HepG2 (cell line): ENCODE results near the gene B4GALT3.

Experiments
- ATF3 ChIP-seq: sonication (generic); formaldehyde crosslinking; IDR thresholded peaks from 2 replicates; pipeline ENCODE4 v1.4.0; 2020; ENCODE audit warnings: missing genetic modification reagents
- CTCF ChIP-seq: sonication (generic); formaldehyde crosslinking; IDR thresholded peaks from 2 replicates; pipeline ENCODE4 v1.5.0; 2020; ENCODE audit warnings: mild to moderate bottlenecking, missing genetic modification reagents, moderate library complexity
- EP300 ChIP-seq, 3 experiments: sonication (generic) in 1 of 3; formaldehyde crosslinking in 1 of 3; IDR thresholded peaks; 2 replicates each; pipeline versions ENCODE4 v1.5.1 to v1.6.1; 2011 to 2020; ENCODE audit warnings: low read depth in 2 of 3, low read length in 2 of 3, borderline replicate concordance in 1 of 3, improper control_type of control experiment in 1 of 3, mild to moderate bottlenecking in 1 of 3, missing genetic modification reagents in 1 of 3, moderate library complexity in 1 of 3
- HNF1B ChIP-seq: sonication (generic); formaldehyde crosslinking; IDR thresholded peaks from 2 replicates; pipeline ENCODE4 v1.5.1; 2020; ENCODE audit warnings: mild to moderate bottlenecking, moderate library complexity, missing genetic modification reagents
- HNRNPL ChIP-seq: fragments of 200-400 bp; formaldehyde crosslinking; IDR thresholded peaks from 2 replicates; pipeline ENCODE4 v1.6.1; 2017; ENCODE audit warnings: mild to moderate bottlenecking, low read depth, low read length
- MED1 ChIP-seq: sonication (generic); formaldehyde crosslinking; IDR thresholded peaks from 2 replicates; pipeline ENCODE4 v1.4.0; 2020; ENCODE audit warnings: missing genetic modification reagents
- MXD3 ChIP-seq: IDR thresholded peaks from 2 replicates; pipeline ENCODE4 v1.6.1; 2016; ENCODE audit warnings: mild to moderate bottlenecking, missing biosample characterization, missing genetic modification reagents
- NFE2L2 ChIP-seq: fragments of 150-350 bp; IDR thresholded peaks from 2 replicates; pipeline ENCODE4 v1.6.1; 2014; ENCODE audit warnings: low read length
- PBX3 ChIP-seq: sonication (generic); formaldehyde crosslinking; IDR thresholded peaks from 2 replicates; pipeline ENCODE4 v1.8.1; 2023; ENCODE audit warnings: missing genetic modification reagents, inconsistent platforms, borderline replicate concordance
- POLR2A ChIP-seq, 2 experiments: IDR thresholded peaks; 2 replicates each; pipeline ENCODE4 v1.6.1; 2011; ENCODE audit warnings: low read depth in 2 of 2, low read length in 2 of 2, mild to moderate bottlenecking in 1 of 2, moderate library complexity in 1 of 2; ENCODE audit not compliant: insufficient read depth in 1 of 2
- POLR2AphosphoS5 ChIP-seq: IDR thresholded peaks from 2 replicates; pipeline ENCODE4 v1.6.1; 2012; ENCODE audit warnings: low read depth, low read length
- ZNF580 ChIP-seq: IDR thresholded peaks from 2 replicates; pipeline ENCODE4 v1.6.1; 2016; ENCODE audit warnings: low read depth, borderline replicate concordance
- ZSCAN30 ChIP-seq: sonication (generic); formaldehyde crosslinking; IDR thresholded peaks from 2 replicates; pipeline ENCODE4 v1.5.0; 2020; ENCODE audit warnings: mild to moderate bottlenecking, missing genetic modification reagents

- no peak for TF ChIP-seq HNRNPL
- no peak for TF ChIP-seq MXD3 (CRISPR knock-in tag)
- no peak for TF ChIP-seq POLR2AphosphoS5
- TF ChIP-seq ZNF580 (CRISPR knock-in tag): no peak
- no peak for TF ChIP-seq POLR2A (IDR thresholded peaks at IDR 0.05; ENCODE audit: insufficient read depth in 1 of 2, low read depth in 2 of 2, low read length in 2 of 2)
- no peak for TF ChIP-seq EP300 (IDR thresholded peaks at IDR 0.05; ENCODE audit: low read depth in 2 of 2, low read length in 2 of 2)
- no peak for TF ChIP-seq EP300 (CRISPR knock-in tag; IDR thresholded peaks at IDR 0.05; ENCODE audit: borderline replicate concordance)
- TF ChIP-seq MED1 (CRISPR knock-in tag): no peak
- TF ChIP-seq PBX3 (CRISPR knock-in tag): no peak
- TF ChIP-seq HNF1B (CRISPR knock-in tag): no peak
- TF ChIP-seq ATF3 (CRISPR knock-in tag): no peak
- TF ChIP-seq NFE2L2: no peak
- no peak for TF ChIP-seq CTCF
- TF ChIP-seq ZSCAN30 (CRISPR knock-in tag): no peak
Observed at GRCh38 chr1:161185282-161185682, 8.0 kb upstream of the B4GALT3 start.
